Fibroblast of skin of right biceps (primary cell): ENCODE measurements around the gene TCF12.

Source experiments
- DNase-seq: peaks from one replicate; pipeline ENCODE4 v3.0.0-alpha.2; 2013

The TCF12 gene

GRCh38 chr15:57327985-57328471, 409.6 kb downstream of the TCF12 start:
- DNase-seq: peak; percentile 92

DNA sequence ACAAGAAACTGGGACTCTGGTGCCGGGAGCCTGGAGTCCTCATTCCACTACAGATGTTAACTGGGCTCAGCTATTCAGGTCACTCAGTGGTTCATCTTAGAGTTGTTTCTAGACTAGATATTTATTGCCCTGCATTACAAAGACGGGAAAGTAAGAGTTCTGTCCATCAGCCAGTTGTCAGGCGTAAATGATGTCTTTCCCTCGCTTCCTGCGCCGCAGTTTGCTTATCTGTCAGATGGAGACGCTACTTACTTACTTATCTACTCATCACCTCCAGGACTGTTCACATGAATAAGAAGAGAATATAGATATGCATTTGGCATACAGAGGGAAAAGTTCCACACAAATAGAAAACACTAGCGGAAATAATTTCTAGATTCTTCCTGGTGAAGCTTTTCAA, 410.0 kb downstream of the TCF12 start:
- DNase-seq: no peak

DNA sequence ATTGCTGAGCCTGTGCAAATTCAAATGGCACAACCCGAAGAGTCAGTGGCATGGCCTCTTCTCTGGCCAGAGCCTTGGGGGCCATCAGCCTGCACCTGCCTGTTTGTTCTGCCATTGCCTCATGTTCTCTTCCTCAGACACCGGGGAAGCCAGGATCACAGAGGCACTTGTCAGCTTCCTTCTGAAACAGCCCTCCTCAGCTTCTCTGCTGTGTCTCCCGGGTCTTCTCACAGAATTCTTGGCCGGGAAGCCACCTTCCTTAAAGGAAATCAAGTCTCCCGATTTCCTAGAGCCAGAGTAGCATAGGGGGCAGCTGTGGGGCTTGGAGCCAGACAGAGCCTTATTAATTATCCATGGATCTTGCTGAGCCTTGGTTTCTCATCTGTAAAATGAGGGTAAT, 410.5 kb downstream of the TCF12 start:
- no peak for DNase-seq

- DNase-seq: no peak
Observed at GRCh38 chr15:57329582-57330367, 411.3 kb downstream of the TCF12 start.

DNA sequence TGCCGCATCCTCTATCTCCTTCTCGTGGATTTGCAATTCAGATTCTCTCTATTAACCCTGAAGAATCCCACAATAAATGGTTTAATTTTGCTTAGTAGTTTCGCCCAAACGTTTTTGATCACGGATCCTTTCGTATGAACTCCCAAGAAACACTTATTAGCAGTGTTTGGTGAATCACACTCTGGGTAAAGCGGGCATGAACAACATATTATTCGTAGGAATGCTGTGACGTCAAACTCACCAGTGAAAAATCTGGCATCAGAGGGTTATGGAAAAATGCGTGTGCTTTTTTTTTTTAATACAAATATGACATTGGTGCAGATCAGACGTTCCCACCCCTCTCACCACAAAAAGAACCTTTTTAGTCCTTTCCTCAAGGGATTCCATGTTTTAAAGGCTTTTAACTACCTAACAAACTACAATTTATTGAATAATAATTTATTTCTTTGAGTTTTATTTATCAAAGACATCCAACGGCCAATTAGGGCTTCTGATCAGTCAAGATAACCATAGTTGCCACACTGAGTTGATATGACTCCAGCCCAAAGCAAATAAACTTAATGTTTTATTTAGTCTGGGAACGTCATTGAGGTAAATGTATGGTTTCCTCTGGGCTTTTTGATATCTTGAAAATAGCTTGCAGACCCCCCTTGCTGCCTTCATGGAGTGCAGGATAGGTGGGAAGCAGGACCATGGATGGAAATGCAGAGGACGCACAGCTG, 412.3 kb downstream of the TCF12 start:
- DNase-seq: peak; percentile 65

- DNase-seq: no peak
Observed at GRCh38 chr15:57332326-57332725, 413.9 kb downstream of the TCF12 start.

- peak; percentile 69 for DNase-seq
Observed at GRCh38 chr15:57333487-57333886, 415.0 kb downstream of the TCF12 start.

GRCh38 chr15:57334257-57334656, 415.8 kb downstream of the TCF12 start:
- peak; percentile 45 for DNase-seq

DNA sequence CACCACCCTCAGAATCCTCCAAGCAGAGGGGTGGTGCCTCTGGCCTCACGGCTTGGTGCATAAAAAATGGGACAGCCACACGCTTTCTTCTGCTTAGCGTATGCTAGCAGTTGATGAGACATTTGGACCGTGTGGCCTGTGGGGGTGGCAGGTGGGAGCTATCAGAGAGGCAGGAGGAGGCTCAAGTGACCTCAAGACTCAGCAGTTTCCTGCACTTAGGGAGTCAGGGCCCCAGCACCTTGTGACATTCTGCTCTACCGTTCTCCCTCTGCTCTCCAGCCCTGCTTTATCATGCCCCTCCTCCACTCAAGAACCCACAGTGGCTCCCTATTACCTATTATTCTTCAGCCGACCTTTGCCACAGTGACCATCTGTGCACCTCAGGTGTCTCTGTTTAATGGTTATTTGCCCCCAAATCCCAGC, 416.9 kb downstream of the TCF12 start:
- DNase-seq: no peak

DNA sequence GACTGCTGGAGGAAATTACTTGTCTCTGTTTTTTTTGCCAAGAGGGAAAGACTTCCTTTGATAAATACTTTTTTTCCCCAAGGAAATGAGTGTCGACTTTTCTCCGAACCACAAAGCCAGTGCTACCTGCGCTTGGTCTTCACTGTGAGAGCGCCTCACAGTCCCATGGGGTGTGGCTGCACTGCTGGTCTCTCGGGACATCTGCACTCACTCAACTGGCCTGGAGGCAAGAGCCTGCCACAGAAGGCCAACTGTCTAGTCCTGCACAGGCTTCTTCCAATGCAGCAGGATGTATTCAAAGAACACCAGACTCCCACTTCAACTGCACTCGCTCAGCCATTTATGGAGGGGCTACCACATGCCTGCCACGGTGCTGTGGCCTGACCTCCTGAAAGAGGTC, 417.3 kb downstream of the TCF12 start:
- peak; percentile 38 for DNase-seq

DNA sequence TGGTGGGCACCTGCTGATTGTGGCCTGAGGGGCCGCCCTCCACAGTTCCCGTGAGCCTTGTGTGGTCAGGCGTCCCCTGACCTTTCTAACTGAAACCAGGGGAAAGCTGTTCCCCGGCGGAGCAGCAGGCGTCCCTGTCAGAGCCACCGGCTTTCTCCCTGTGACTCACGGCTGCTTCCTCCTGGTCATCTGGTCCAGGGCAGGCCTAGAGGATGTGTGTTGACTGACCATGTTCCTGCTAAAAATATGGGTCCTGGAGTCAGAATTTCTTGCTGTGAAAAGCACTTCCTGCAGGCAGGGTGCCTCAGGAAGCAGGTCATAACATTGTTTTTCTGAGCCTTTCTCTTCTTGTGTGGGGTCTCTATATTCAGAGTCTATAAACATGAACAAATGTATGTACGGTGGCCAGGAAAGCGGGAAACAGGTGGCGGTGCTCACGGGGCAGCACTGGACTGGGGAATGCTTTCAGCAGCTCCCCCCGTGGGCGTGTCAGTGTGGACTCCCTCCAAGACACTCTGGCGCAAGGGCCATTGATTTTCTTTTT, 419.5 kb downstream of the TCF12 start:
- DNase-seq: no peak

GRCh38 chr15:57339321-57339720, 420.9 kb downstream of the TCF12 start:
- DNase-seq: no peak
